Skin epidermis (tissue), 12 donors: ENCODE results near the gene PDE4B.
"Not testable (repeated sequence)": the region's sequence is repeated elsewhere in the genome, so short reads cannot be mapped to it uniquely, and the experiment has no call there.

Experiments
- H3K27ac ChIP-seq, 21 experiments: fragments of 200-600 bp; sonication (generic) in 11 of 21; one replicate each; pipeline ENCODE4 v1.5.0; 2020; ENCODE audit warnings: mild to moderate bottlenecking in 3 of 21, inconsistent platforms in 2 of 21, moderate library complexity in 2 of 21
- H3K4me3 ChIP-seq, 7 experiments: fragments of 200-600 bp; sonication (generic) in 2 of 7; one replicate each; pipeline ENCODE4 v1.5.0; 2020; ENCODE audit warnings: inconsistent platforms in 2 of 7, mild to moderate bottlenecking in 2 of 7, moderate library complexity in 1 of 7

Gene PDE4B

GRCh38 chr1:66028035-66028434 lies 235.3 kb downstream of the PDE4B start:
- H3K27ac ChIP-seq: no peak overlapping the region
- no peak overlapping the region for H3K4me3 ChIP-seq

DNA sequence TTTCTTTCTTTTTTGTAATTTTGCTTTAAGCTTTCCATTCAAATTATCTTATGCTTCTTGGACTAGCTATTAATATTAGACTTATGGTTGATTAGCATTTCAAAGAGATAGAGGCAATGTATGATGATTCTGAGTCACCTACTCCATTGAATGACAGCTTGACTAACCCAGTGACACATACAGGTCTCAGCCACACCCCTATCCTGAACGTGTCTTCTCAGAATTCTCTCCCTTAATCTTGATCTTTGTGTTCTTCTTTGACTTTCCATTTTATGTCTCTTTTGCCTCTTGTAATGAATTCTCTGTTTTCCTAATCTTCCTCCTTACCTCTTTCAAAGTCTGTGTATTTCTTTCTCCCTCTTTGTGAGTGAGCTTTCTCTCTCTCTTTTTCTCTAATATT lies 241.1 kb downstream of the PDE4B start:
- Histone ChIP-seq H3K4me3 (no peak overlapping the region), H3K27ac (no peak overlapping the region)

DNA sequence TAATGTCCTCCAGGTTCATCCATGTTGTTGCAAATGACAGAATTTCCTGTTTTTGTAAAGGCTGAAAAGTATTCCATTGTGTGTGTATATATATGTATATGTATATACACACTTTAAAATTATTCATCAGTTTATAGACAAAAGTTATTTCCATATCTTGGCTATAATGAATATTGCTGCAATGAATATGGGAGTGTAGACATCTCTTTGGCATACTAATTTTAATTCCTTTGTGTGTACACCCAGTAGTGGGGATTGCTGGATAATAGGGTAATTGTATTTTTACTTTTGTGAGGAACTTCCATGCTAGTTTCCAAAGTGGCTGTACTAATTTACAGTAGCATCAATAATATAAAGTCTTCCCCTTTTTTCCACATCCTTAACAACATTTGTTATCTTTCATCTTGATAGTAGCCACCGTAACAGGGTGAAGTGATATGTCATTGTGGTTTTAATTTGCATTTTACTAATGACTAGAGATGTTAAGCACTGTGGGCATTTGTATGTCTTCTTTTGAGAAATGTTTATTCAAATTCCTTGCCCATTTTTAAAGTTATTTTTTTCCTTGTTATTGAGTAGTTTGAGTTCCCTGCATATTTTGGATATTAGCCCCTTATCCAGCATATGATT lies 243.0 kb downstream of the PDE4B start:
- H3K4me3 ChIP-seq: no peak overlapping the region
- no peak overlapping the region for H3K27ac ChIP-seq

DNA sequence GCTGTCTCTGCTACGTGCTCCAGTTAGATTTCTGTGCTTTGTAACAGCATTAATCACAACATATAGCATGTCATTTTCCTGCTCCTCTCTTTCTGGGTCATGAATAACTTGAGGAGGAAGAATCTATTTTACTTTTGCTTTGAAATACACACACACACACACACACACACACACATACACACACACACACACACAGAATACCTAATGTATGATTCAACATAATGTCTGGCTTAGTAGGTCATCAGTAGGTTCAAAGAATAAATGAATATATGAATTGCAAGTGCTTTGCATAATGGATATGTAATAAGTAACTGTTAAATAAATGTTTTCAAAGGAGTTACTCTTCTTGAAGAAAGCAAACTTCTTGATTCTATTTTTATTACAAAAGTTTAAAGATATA lies 249.0 kb downstream of the PDE4B start:
- Histone ChIP-seq H3K27ac (no peak overlapping the region), H3K4me3 (no peak overlapping the region)

DNA sequence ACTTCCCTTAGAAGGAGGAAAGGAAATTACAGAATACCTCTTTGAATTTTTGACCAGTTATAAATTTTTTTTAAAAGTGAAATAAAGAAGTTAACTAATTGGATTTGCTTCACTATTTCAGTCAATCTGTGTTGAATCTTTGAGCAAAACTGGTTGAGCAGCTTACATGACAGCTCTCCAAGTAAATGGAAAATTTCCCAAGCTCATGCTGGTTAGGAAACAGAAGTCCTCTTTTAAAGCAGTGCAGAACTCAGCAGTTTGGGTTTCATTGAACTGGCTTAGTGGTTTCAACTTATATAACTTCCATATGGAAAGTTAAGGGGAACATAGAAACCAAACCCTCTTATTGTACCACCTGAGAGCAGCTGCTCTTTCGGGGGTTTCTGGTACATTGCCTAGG lies 250.5 kb downstream of the PDE4B start:
- no peak overlapping the region for H3K27ac ChIP-seq
- no peak overlapping the region for H3K4me3 ChIP-seq

- no peak overlapping the region for H3K27ac ChIP-seq
- H3K4me3 ChIP-seq: no peak overlapping the region
Measured at GRCh38 chr1:66044912-66045311, 252.2 kb downstream of the PDE4B start.

- no peak overlapping the region for H3K4me3 ChIP-seq
- no peak overlapping the region for H3K27ac ChIP-seq
Measured at GRCh38 chr1:66046415-66046814, 253.7 kb downstream of the PDE4B start.

DNA sequence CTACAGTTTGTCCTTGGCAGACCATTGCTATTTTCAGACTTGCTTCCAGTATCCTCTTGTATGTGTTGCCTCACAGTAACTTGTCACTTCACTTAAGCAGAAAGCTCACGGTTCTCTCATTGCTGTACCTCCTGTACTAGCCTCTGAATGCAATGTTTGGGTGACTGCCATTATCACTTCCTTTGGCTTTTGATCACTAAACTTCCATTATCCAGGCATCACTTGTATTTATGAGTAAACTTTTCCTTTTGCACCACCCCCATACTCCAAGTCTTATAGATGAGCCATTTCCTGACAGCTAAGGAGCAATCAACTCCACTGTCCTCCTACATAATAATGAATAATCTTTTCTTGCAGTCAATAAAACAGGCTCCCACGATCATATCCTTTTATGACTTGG lies 255.3 kb downstream of the PDE4B start:
- H3K27ac ChIP-seq: no peak overlapping the region
- H3K4me3 ChIP-seq: no peak overlapping the region

- H3K27ac ChIP-seq: no peak overlapping the region
- H3K4me3 ChIP-seq: no peak overlapping the region
Measured at GRCh38 chr1:66050123-66050522, 257.4 kb downstream of the PDE4B start.

- Histone ChIP-seq H3K4me3 (no peak overlapping the region), H3K27ac (no peak overlapping the region)
Measured at GRCh38 chr1:66050633-66051032, 257.9 kb downstream of the PDE4B start.

DNA sequence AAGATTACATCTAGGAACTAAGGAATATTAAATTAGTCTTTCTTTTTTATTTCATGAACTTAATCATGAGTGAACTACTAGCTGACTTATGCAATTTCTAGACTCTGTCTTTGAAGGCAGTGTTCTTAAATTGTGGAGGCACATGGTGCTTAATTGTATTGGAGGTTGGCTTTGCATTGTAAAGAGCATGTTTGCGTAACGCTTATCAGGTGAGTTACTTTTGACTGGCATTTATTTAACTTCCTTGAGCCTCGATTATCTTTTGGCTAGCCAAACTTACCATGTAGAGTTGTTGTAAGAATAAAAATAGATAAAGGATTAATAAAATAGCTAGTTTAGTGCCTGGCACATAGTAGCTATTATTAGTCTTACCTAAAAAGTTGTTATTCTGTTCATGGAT lies 262.4 kb downstream of the PDE4B start:
- Histone ChIP-seq H3K27ac (no peak overlapping the region), H3K4me3 (no peak overlapping the region)

DNA sequence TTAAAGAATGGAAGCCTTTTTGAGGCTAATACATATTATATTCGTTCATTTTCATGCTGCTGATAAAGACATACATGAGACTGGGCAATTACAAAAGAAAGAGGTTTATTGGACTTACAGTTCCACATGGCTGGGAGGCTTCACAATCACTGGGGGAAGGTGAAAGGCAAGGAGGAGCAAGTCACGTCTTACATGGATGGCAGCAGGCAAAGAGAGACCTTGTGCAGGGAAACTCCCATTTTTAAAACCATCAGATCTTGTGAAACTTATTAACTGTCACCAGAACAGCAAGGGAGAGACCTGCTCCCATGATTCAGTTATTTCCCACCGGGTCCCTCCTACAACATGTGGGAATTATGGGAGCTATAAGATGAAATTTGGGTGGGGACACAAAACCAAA lies 264.8 kb downstream of the PDE4B start:
- not testable (repeated sequence) for H3K27ac ChIP-seq, H3K4me3 ChIP-seq

DNA sequence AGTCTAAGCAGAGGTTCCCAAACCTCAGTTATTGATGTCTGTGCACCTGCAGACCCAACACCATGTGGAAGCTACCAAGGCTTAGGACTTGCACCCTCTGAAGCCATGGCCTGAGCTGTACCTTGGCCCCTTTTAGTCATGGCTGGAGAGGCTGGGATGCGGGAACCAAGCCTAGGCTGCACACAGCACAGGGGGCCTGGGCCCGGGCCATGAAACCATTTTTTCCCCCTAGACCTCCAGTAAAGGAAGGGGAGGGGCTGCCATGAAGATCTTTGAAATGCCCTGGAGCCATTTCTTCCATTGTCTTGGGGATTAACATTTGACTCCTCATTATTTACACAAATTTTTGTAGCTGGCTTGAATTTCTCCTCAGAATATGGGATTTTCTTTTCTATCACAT lies 265.9 kb downstream of the PDE4B start:
- Histone ChIP-seq H3K27ac (no peak overlapping the region), H3K4me3 (no peak overlapping the region)

GRCh38 chr1:66067219-66067618 lies 274.5 kb downstream of the PDE4B start:
- H3K4me3 ChIP-seq, H3K27ac ChIP-seq: not testable (repeated sequence)

DNA sequence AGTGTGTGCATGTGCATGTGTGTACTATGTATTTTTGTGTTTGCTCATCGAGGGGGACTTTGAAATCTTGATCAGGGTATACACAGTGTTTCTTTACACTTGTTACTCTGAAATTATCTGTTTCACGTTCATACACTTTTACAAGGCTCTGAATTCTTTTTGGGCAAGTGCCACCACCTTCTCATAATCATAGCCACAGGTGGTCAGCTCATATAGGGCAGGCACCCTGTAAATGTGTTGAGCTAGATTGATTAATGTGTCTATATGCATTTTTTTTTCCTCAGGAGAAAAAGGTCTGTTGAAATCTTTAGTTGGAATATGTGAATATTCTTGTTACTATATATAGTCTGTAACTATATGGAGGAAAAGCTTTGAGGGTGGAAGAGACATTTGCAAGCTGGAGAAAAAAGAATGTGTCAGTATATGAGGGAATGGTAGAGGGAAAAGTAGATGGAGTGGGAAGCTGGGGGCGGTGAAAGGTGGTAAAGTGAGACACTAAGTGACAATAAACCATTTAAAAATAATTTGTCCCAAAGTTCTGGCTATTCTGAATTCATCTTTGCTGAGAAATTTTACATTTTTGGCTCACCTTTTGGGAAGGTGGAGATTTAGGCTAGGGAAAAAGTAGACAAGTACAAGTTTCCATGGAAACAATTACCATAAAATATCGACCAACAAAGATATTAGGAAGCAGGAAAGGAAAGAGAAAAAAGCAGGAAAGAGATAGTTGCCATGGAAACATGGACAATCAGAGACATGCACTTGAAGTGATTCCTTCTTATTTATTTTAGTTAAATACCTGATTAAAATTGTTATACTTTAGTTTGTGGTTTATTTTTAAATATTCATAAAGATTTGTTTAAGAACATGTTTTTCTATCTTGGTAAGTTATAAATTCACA lies 277.5 kb downstream of the PDE4B start:
- H3K4me3 ChIP-seq: no peak overlapping the region
- H3K27ac ChIP-seq: no peak overlapping the region

DNA sequence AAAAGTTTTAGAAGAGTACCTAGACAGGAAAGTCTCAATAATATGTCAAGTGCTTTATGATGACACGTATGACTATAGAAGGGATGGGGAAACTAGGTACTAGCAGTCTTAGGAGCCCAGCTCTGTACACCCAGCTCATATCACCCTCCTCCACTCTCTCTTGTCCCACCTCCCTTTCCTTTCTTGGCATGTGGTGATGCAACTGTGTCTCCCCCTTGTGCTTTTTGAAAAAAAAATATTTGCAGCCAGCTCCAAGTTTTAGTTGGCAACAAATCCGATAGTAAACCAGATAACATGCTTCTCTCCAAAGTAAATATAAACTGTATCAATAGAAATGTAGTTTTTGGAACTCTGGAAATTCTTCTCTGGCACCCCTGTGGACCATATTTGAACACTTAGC lies 280.7 kb downstream of the PDE4B start:
- Histone ChIP-seq H3K27ac (no peak overlapping the region), H3K4me3 (no peak overlapping the region)

GRCh38 chr1:66074147-66074546 lies 281.5 kb downstream of the PDE4B start:
- H3K27ac ChIP-seq: no peak overlapping the region

DNA sequence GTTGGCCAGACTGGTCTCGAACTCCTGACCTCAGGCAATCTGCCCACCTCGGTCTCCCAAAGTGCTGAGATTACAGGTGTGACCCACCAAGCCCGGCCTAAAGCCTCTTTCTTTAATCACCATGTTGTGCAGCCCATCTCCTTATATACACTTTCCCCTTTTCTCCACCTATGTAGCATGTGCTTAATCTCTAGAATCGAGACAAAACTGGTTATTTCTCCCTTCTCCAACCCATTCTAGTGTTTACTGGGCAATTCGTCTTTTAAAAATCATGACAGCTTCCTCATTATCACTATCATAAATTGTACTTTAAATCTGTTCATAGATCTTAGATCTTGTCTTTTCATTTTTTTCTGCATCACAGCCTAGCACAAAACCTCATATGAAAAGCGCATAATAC lies 285.7 kb downstream of the PDE4B start:
- no peak overlapping the region for H3K27ac ChIP-seq
- no peak overlapping the region for H3K4me3 ChIP-seq

More at GRCh38 chr1:66074147-66074546, 281.5 kb downstream of the PDE4B start:
- no peak overlapping the region for H3K4me3 ChIP-seq

GRCh38 chr1:66083003-66083402 lies 290.3 kb downstream of the PDE4B start:
- H3K4me3 ChIP-seq: no peak overlapping the region
- H3K27ac ChIP-seq: no peak overlapping the region

GRCh38 chr1:66084442-66084841 lies 291.7 kb downstream of the PDE4B start:
- H3K4me3 ChIP-seq: no peak overlapping the region

GRCh38 chr1:66085600-66085999 lies 292.9 kb downstream of the PDE4B start:
- no peak overlapping the region for H3K27ac ChIP-seq
- no peak overlapping the region for H3K4me3 ChIP-seq

More at GRCh38 chr1:66084442-66084841, 291.7 kb downstream of the PDE4B start:
- H3K27ac ChIP-seq: no peak overlapping the region
